HepG2 (cell line): ENCODE data around the gene RTN1. TPM values are rescaled to one million over a fixed set of nuclear protein-coding genes. Genes with fewer than 3 reads are reported as not detected.
A peak's percentile ranks its signal among the peaks of the same experiment; 100 is the strongest.

Source experiments
- ATAC-seq: fragments of 200-7000 bp; cut with Tn5 transposase; 3 replicates; pipeline ENCODE4 v1.9.1; 2020; ENCODE audit warnings: mild to moderate bottlenecking, moderate library complexity
- BruUV-seq: library from RNA; stranded (reverse); fragments of 400-500 nt; replicated peaks from 2 replicates; lab custom pipeline; 2021; lab: Mats Ljungman, UMichigan
- CTCF ChIA-PET: fragments of 300-600 bp; formaldehyde crosslinking; extraction: SDS; loops from one replicate; lab custom pipeline; 2021; ENCODE audit warnings: low total read pairs, inconsistent platforms, low intra/inter-chr PET ratio; lab: Yijun Ruan, JAX
- POLR2A ChIA-PET: fragments of 350-600 bp; sonication (Branson Sonifier 250); formaldehyde crosslinking; loops from one replicate; lab custom pipeline; 2020; ENCODE audit warnings: antibody characterized with exemption, inconsistent platforms; lab: Yijun Ruan, JAX
- DNase-seq: peaks from one replicate; pipeline ENCODE4 v3.0.0-alpha.2; 2015; ENCODE audit warnings: low spot score
- FAIRE-seq: peaks from 3 replicates; lab custom pipeline; 2011; peaks lifted over from hg19 to GRCh38; lab: Jason Lieb, UNC
- H2AFZ ChIP-seq: one replicate; pipeline ENCODE4 v1.6.1; 2011; ENCODE audit warnings: low read length, inconsistent platforms
- H3K27ac ChIP-seq: fragments of 300-600 bp; 3 replicates; pipeline ENCODE4 v1.8.0; 2011; ENCODE audit warnings: mixed run types, mild to moderate bottlenecking, mixed read lengths, low read length, inconsistent platforms; ENCODE audit not compliant: insufficient read depth; ENCODE audit errors: extremely low read length
- H3K27me3 ChIP-seq, 2 experiments: fragments of 200-600 bp in 1 of 2; 2 replicates in 1 of 2; 3 replicates in 1 of 2; pipeline versions ENCODE4 v1.6.0 to v1.8.0; 2011; ENCODE audit warnings: low read length in 2 of 2, mild to moderate bottlenecking in 2 of 2, moderate library complexity in 2 of 2, inconsistent platforms in 1 of 2; ENCODE audit not compliant: insufficient read depth in 2 of 2, control insufficient read depth in 1 of 2
- H3K36me3 ChIP-seq, 2 experiments: fragments of 200-600 bp in 1 of 2; replicated peaks in 1 of 2; 2 replicates in 1 of 2; 3 replicates in 1 of 2; pipeline versions ENCODE4 v1.5.1 to v1.8.0; 2011; ENCODE audit warnings: low read length in 2 of 2, inconsistent platforms in 1 of 2; ENCODE audit not compliant: insufficient read depth in 2 of 2, control insufficient read depth in 1 of 2
- H3K4me1 ChIP-seq: 2 replicates; pipeline ENCODE4 v1.5.1; 2012; ENCODE audit warnings: low read length, inconsistent platforms; ENCODE audit not compliant: insufficient read depth
- H3K4me2 ChIP-seq: 2 replicates; pipeline ENCODE4 v1.6.0; 2011; ENCODE audit warnings: low read depth, low read length, inconsistent platforms
- H3K4me3 ChIP-seq, 3 experiments: fragments of 200-600 bp in 1 of 3; sonication (generic), shearing (Covaris generic) in 1 of 3; replicated peaks in 1 of 3; 2 replicates each; pipeline ENCODE4 v1.5.1; 2011 to 2016; ENCODE audit warnings: low read length in 3 of 3, inconsistent platforms in 2 of 3, low read depth in 2 of 3, mild to moderate bottlenecking in 2 of 3, control low read depth in 1 of 3, mixed read lengths in 1 of 3; ENCODE audit not compliant: insufficient read depth in 1 of 3
- H3K79me2 ChIP-seq: one replicate; pipeline ENCODE4 v1.6.1; 2011; ENCODE audit warnings: low read length, inconsistent platforms; ENCODE audit not compliant: insufficient read depth
- H3K9ac ChIP-seq: 2 replicates; pipeline ENCODE4 v1.6.0; 2011; ENCODE audit warnings: mild to moderate bottlenecking, low read depth, low read length, inconsistent platforms; ENCODE audit not compliant: insufficient read depth
- H3K9me3 ChIP-seq: 2 replicates; pipeline ENCODE4 v1.5.1; 2012; ENCODE audit warnings: mild to moderate bottlenecking, low read length
- H4K20me1 ChIP-seq: 2 replicates; pipeline ENCODE4 v1.6.0; 2011; ENCODE audit warnings: inconsistent platforms, mild to moderate bottlenecking, low read length, moderate library complexity; ENCODE audit not compliant: insufficient read depth
- ATAD3A ChIP-seq: sonication (generic); formaldehyde crosslinking; IDR thresholded peaks from 2 replicates; pipeline ENCODE4 v1.4.0; 2020; ENCODE audit warnings: missing genetic modification reagents
- BHLHE40 ChIP-seq: IDR thresholded peaks from 2 replicates; pipeline ENCODE4 v1.6.1; 2011; ENCODE audit warnings: low read length, improper control_type of control experiment
- EEA1 ChIP-seq: sonication (generic); formaldehyde crosslinking; IDR thresholded peaks from 2 replicates; pipeline ENCODE4 v1.5.1; 2020; ENCODE audit warnings: mild to moderate bottlenecking, missing genetic modification reagents, borderline replicate concordance
- THAP11 ChIP-seq: IDR thresholded peaks from 2 replicates; pipeline ENCODE4 v1.6.1; 2016; ENCODE audit warnings: missing biosample characterization, missing genetic modification reagents
- TMF1 ChIP-seq: sonication (generic); formaldehyde crosslinking; IDR thresholded peaks from 2 replicates; pipeline ENCODE4 v1.8.1; 2022; ENCODE audit warnings: low read depth, missing genetic modification reagents
- ZMYM4 ChIP-seq: sonication (generic); formaldehyde crosslinking; IDR thresholded peaks from 2 replicates; pipeline ENCODE4 v1.8.1; 2023; ENCODE audit warnings: mild to moderate bottlenecking, missing genetic modification reagents
- ZNF292 ChIP-seq: sonication (generic); formaldehyde crosslinking; IDR thresholded peaks from 2 replicates; pipeline ENCODE4 v1.8.1; 2022; ENCODE audit warnings: mild to moderate bottlenecking, low read depth, missing genetic modification reagents, borderline replicate concordance
- ZNF343 ChIP-seq: sonication (generic); formaldehyde crosslinking; IDR thresholded peaks from 2 replicates; pipeline ENCODE4 v1.4.0; 2020; ENCODE audit warnings: mild to moderate bottlenecking, missing genetic modification reagents
- ZNF430 ChIP-seq: sonication (generic); formaldehyde crosslinking; IDR thresholded peaks from 2 replicates; pipeline ENCODE4 v1.9.0; 2021; ENCODE audit warnings: mild to moderate bottlenecking, missing genetic modification reagents
- ZNF549 ChIP-seq: sonication (generic); formaldehyde crosslinking; IDR thresholded peaks from 2 replicates; pipeline ENCODE4 v1.5.0; 2020; ENCODE audit warnings: missing genetic modification reagents
- ZNF746 ChIP-seq: sonication (generic); formaldehyde crosslinking; IDR thresholded peaks from 2 replicates; pipeline ENCODE4 v1.8.0; 2022; ENCODE audit warnings: mild to moderate bottlenecking, missing genetic modification reagents
- ZSCAN20 ChIP-seq: sonication (generic); formaldehyde crosslinking; IDR thresholded peaks from 2 replicates; pipeline ENCODE4 v1.4.0; 2020; ENCODE audit warnings: missing genetic modification reagents, mild to moderate bottlenecking, borderline replicate concordance
- ZSCAN22 ChIP-seq: sonication (generic); formaldehyde crosslinking; IDR thresholded peaks from 2 replicates; pipeline ENCODE4 v1.4.0; 2020; ENCODE audit warnings: mild to moderate bottlenecking, missing genetic modification reagents
- WGBS: methylation state at CpG from one replicate; pipeline ENCODE4 v1.1.6; 2017; ENCODE audit warnings: low lambda C conversion rate; 5-methylcytosine and 5-hydroxymethylcytosine counted together
- in situ Hi-C: cut with HindIII; loops from 2 replicates; pipeline ENCODE4 v1.10.0; 2017; ENCODE audit warnings: low pct_unique_long_range_greater_than_20kb; ENCODE audit not compliant: extremely low pct_ligation_motif_present
- intact Hi-C: fragments of 100-400 bp; cut with micrococcal nuclease; formaldehyde crosslinking; loops from one replicate; pipeline ENCODE4 v1.10.0; 2022; ENCODE audit not compliant: unreplicated experiment
- polyA plus RNA-seq, 8 experiments: library from polyadenylated mRNA; depleted of rRNA in 3 of 8; stranded (reverse) in 7 of 8; unstranded in 1 of 8; fragments of >200 nt; fragmentation: Illumina TruSeq in 4 of 8; extraction: Trizol in 4 of 8; gene quantifications; 2 replicates each; pipeline versions ENCODE4 v1.2.1 to v1.2.3, GENCODE V29; 2011 to 2016; ENCODE audit warnings: low read depth in 4 of 8, missing spikeins in 1 of 8, mixed read lengths in 1 of 8; ENCODE audit not compliant: insufficient read depth in 1 of 8
- total RNA-seq, 5 experiments: library from RNA; depleted of rRNA; stranded (reverse); fragments of >200 nt; fragmentation: Illumina TruSeq; extraction: Trizol; gene quantifications; 2 replicates each; pipeline ENCODE4 v1.2.3, GENCODE V29; 2016; ENCODE audit warnings: low read depth in 1 of 5
- TF ChIP-seq, protein P1 (sequence below): sonication (generic); formaldehyde crosslinking; IDR thresholded peaks from 2 replicates; pipeline ENCODE4 v1.4.0; 2020; ENCODE audit warnings: missing genetic modification reagents
- TF ChIP-seq, protein P2 (sequence below): IDR thresholded peaks from 2 replicates; pipeline ENCODE4 v1.6.1; 2018; ENCODE audit warnings: missing genetic modification reagents, mild to moderate bottlenecking, missing compliant biosample characterization
- TF ChIP-seq, protein P3 (sequence below): IDR thresholded peaks from 2 replicates; pipeline ENCODE4 v1.6.1; 2012; ENCODE audit warnings: inconsistent platforms
- TF ChIP-seq, protein P4 (sequence below): sonication (generic); formaldehyde crosslinking; IDR thresholded peaks from 2 replicates; pipeline ENCODE4 v1.8.1; 2023; ENCODE audit warnings: mild to moderate bottlenecking, missing genetic modification reagents
- TF ChIP-seq, protein P5 (sequence below): IDR thresholded peaks from 2 replicates; pipeline ENCODE4 v1.6.1; 2016; ENCODE audit warnings: missing biosample characterization, missing genetic modification reagents, low read depth
- TF ChIP-seq, protein P6 (sequence below): sonication (generic); formaldehyde crosslinking; IDR thresholded peaks from 2 replicates; pipeline ENCODE4 v1.5.0; 2020; ENCODE audit warnings: missing genetic modification reagents

The RTN1 gene
- total and polyA plus RNA-seq, 2 of the 13 experiments (the other 11 are each of a cell fraction or from before 2014, with no cell fraction given) = 0.04 to 0.18 TPM

DNA sequence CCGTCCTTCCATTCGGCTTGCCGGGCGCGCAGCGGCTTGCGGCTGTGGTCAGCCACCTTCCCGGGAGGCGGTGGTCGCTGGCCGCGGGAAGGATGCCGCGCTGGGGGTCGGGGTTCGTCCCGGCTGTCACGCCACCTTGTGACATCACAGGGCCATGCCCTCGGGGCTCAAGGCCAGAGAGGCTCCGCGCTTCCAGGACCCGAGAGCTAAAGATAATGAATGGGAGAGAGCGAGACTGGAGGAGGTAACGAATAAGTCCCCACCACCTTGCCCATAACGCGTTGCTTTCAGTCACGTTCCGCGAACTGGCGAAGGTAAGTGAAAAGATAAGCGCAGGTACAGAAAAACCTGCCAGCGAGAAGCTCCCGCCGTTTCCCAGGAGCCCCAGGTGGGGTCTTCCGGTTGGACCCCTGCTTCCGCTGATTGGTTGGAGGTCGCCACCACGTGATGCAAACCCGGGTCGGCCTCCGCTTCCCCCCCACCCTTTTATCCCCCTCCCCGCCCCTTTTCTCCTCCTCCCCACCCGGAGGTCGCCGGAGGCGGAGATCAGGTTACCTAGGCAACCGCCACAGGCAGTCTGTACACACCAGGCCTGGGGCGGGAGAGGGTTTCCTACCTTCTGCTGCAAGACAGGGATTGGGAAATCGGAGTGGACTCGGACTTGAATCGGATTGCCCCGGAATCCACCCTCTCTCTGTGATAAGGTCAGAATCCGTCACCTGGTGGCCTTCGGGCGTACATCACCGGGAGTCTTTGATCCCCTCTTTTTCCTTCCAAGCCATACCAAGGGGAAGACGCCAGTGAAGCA, 49.2 kb upstream of the RTN1 start, which contains the start of gene LRRC9:
LRRC9 (plus strand) TSS at position 575 of the 808 bp plus-strand sequence.
- peak within 1 kb of the TSS; percentile 84 for H2AFZ ChIP-seq
- CTCF ChIA-PET = interaction anchor here (2.2 kb wide), 1 partner anchor 287 kb away, joined by 16 read pairs; no protein-coding TSS in a partner anchor
- no peaks in the 10 kb centered on the region for H3K9me3 ChIP-seq
- intact Hi-C loops (no loop called here), in situ Hi-C loops (loop anchor here (10.0 kb wide), 1 partner anchor 285 kb away; no protein-coding TSS in a partner anchor)
- no peaks in the 10 kb centered on the region for H3K79me2 ChIP-seq
- no peaks in the 10 kb centered on the region for H3K36me3 ChIP-seq
- BruUV-seq = no TSS peak
- 1% methylated on average over 45 of the region's 57 CpGs for WGBS
- peak within 1 kb of the TSS; percentile 94 for H3K4me2 ChIP-seq
- POLR2A ChIA-PET = interaction anchor here (1.0 to 1.2 kb wide), 2 partner anchors 329 to 436 kb away, joined by 5 read pairs; partner anchors contain the start of genes JKAMP, L3HYPDH and PPM1A
- peak within 1 kb of the TSS; percentile 55 to 83 (median 64) for H3K4me3 ChIP-seq
- H3K27me3 ChIP-seq = no peaks in the 10 kb centered on the region
- ATAC-seq (peak; percentile 92), DNase-seq (peak; percentile 93), FAIRE-seq (peak; percentile 87)
- H4K20me1 ChIP-seq = no peaks in the 10 kb centered on the region
- H3K4me1 ChIP-seq = peaks cover 20% of the 10 kb centered on the region
- peak within 1 kb of the TSS; percentile 90 for H3K27ac ChIP-seq
- peak within 1 kb of the TSS; percentile 74 for H3K9ac ChIP-seq
- TF ChIP-seq ZSCAN20 (CRISPR knock-in tag) (no peak), BHLHE40 (no peak), EEA1 (no peak), ZNF343 (CRISPR knock-in tag) (no peak), ZNF430 (CRISPR knock-in tag) (no peak), ZNF549 (no peak), THAP11 (0 out of 2 replicates have a peak, but pooled peaks have one; percentile 22), ZNF746 (CRISPR knock-in tag) (peak; percentile 79), TMF1 (no peak), ZNF292 (no peak), ZSCAN22 (CRISPR knock-in tag) (no peak), ZMYM4 (peak; percentile 65), ATAD3A (no peak)
- TF ChIP-seq, protein P1, sequence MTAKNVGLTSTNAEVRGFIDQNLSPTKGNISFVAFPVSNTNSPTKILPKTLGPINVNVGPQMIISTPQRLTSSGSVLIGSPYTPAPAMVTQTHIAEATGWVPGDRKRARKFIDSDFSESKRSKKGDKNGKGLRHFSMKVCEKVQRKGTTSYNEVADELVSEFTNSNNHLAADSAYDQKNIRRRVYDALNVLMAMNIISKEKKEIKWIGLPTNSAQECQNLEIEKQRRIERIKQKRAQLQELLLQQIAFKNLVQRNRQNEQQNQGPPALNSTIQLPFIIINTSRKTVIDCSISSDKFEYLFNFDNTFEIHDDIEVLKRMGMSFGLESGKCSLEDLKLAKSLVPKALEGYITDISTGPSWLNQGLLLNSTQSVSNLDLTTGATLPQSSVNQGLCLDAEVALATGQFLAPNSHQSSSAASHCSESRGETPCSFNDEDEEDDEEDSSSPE (CRISPR knock-in tag) = peak; percentile 71; the same call in 1 of the 2 replicates
- TF ChIP-seq, protein P2, sequence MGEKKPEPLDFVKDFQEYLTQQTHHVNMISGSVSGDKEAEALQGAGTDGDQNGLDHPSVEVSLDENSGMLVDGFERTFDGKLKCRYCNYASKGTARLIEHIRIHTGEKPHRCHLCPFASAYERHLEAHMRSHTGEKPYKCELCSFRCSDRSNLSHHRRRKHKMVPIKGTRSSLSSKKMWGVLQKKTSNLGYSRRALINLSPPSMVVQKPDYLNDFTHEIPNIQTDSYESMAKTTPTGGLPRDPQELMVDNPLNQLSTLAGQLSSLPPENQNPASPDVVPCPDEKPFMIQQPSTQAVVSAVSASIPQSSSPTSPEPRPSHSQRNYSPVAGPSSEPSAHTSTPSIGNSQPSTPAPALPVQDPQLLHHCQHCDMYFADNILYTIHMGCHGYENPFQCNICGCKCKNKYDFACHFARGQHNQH (CRISPR knock-in tag) = 0 out of 2 replicates have a peak, but pooled peaks have one; percentile 16
- TF ChIP-seq, protein P3, sequence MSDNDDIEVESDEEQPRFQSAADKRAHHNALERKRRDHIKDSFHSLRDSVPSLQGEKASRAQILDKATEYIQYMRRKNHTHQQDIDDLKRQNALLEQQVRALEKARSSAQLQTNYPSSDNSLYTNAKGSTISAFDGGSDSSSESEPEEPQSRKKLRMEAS = peak; percentile 51
- TF ChIP-seq, protein P4, sequence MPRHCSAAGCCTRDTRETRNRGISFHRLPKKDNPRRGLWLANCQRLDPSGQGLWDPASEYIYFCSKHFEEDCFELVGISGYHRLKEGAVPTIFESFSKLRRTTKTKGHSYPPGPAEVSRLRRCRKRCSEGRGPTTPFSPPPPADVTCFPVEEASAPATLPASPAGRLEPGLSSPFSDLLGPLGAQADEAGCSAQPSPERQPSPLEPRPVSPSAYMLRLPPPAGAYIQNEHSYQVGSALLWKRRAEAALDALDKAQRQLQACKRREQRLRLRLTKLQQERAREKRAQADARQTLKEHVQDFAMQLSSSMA (CRISPR knock-in tag) = no peak
- TF ChIP-seq, protein P5, sequence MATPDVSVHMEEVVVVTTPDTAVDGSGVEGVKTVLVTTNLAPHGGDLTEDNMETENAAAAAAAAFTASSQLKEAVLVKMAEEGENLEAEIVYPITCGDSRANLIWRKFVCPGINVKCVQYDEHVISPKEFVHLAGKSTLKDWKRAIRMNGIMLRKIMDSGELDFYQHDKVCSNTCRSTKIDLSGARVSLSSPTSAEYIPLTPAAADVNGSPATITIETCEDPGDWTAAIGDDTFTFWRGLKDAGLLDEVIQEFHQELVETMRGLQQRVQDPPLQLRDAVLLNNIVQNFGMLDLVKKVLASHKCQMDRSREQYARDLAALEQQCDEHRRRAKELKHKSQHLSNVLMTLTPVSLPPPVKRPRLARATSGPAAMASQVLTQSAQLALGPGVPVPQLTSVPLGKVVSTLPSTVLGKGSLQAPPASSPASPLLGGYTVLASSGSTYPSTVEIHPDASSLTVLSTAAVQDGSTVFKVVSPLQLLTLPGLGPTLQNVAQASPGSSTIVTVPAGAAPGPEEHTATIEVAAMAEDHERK (CRISPR knock-in tag) = no peak
- TF ChIP-seq, protein P6, sequence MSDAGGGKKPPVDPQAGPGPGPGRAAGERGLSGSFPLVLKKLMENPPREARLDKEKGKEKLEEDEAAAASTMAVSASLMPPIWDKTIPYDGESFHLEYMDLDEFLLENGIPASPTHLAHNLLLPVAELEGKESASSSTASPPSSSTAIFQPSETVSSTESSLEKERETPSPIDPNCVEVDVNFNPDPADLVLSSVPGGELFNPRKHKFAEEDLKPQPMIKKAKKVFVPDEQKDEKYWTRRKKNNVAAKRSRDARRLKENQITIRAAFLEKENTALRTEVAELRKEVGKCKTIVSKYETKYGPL = no peak
